HG03439 (cell line): ENCODE results near the gene GP5.

ENCODE experiments used
- ATAC-seq: cut with Tn5 transposase; IDR thresholded peaks from one replicate; pipeline ENCODE4 v1.9.1; 2021; ENCODE audit warnings: mild to moderate bottlenecking, moderate library complexity; ENCODE audit not compliant: unreplicated experiment

Gene GP5

DNA sequence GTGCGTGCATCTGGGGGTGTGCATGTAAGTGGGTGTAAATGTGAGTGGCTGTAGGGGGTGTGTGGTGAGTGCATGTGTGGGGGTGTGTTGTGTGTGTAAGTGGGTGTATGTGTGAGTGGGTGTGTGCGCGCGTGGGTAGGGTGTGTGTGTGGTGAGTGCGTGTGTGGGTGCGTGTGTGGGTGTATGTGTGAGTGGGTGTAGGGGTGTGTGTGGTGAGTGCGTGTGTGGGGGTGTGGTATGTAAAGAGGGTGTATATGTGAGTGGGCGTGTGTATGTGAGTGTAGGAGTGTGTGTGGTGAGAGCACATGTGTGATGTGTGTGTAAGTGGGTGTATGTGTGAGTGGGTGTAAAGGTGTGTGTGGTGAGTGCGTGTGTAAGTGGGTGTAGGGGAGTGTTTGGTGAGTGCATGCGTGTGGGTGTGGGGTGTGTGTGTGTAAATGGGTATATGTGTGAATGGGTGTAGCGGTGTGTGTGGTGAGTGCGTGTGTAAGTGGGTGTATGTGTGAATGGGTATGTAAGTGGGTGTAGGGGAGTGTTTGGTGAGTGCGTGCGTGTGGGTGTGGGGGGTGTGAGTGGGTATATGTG lies 47.0 kb downstream of the GP5 start:
- no peak for ATAC-seq

DNA sequence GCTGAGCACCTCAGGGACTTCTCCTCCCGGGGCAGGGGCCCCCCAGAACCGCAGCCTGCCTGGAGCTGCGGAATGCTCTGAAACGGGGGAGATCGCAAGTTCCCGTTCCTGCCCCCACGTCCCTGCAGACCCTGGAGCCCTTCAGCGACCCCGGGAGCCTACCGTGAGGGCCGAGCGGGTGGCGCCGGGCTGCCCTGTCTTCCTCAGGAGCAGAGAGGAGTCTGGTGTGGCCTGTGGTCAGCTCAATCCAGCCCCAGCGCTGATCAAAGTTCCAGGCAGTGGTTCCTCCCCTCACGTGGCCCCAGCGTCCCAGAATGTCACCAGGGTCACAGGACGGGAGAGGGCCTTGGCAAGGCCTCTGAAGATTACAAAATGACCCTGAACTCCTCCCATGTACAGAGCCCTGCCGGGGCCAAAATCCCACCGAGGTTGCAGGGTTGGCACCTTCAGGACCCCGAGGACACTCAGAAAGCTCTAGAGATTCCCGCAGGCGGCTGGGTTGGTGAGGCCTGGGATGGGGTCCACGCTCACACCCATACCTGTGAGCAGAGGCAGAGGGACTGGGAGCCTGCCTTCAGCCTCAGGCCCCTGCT lies 47.9 kb downstream of the GP5 start, which contains the start of gene CPN2:
Gene CPN2, minus strand, starts transcription at position 249 of the 593 bp plus-strand sequence. CDS start 8,626 bp downstream, outside the sequence.
- ATAC-seq = no peak

DNA sequence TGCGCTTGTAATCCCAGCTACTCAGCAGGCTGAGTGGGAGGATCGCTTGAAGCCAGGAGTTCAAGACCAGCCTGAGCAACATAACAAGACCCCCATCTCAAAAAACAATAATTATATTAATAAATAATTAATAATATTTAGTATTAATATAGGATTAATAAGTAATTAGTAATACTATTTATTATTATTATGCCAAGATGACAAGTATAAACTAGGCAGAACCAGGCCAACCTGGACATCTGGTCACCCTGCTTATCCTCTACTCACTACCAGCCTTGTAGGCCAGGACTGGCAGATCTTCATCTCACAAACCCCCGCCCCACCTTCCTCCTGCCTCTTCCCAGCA lies 48.4 kb downstream of the GP5 start:
- no peak for ATAC-seq

DNA sequence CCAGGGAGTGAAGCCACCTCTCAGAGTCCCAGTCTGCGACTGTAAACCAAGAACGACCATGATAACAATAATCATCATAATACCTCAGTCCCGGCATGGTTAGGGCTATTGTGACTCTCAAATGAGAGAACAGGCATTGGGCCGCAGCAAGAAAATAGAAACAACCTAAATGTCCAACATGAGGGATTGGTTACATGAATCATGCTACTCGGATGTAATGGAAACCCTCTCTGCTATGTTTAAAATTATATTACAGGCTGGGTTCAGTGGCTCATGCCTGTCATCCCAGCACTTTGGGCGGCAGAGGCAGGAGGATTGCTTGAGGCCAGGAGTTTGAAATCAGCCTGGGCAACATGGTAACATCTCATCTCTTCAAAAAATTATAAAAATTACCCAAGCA lies 50.7 kb downstream of the GP5 start:
- no peak for ATAC-seq

DNA sequence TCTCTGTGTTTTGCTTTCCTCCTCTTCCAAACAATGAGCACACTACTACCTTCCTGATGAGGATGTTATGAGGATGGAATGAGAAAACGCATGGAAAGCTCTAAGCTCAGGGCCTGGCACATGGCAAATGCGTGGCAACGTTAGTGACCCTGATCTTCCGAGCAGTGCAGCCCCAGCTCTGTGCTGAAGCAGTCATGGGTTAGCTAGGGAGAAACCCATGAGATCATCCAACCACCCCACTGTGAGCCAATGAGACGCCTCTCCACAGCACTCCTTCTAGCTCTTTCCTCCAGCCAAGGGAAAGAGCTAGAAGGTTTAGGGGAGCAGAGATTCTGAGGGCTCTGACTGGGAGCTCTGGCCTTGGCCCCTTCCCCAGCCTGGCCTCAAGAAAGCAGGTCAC lies 52.4 kb downstream of the GP5 start:
- no peak for ATAC-seq

DNA sequence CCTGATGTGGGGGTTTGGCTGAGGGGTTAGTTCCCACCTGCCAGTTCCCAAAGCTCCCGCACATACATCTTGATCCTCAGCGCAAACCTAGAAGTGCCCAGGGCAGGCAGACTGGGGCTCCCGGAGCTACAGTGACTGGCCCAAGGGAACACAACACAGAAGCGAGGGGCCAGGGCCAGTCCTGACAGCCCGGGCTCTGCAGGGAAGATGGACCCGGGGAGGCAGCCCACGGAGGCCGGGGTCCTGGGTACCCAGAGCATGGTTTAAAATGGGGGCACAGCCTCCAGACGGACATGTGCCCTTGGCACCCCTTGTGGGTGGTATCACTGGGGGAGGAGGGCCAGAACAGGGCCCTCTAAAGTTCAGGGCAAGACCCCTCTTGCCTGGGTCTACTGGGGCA lies 53.0 kb downstream of the GP5 start:
- ATAC-seq = no peak
